Natural killer cell treated with Interleukin-12 subunit alpha and Interleukin-12 subunit beta and Interleukin-15 and Interleukin-18, amount 100 ng/mL, for 72 hours (primary cell): ENCODE measurements around the gene CGB2. TPM values are rescaled to one million over a fixed set of nuclear protein-coding genes. Genes with fewer than 3 reads are reported as not detected.
A peak's percentile ranks its signal among the peaks of the same experiment; 100 is the strongest.
"Not testable (repeated sequence)": the region's sequence is repeated elsewhere in the genome, so short reads cannot be mapped to it uniquely, and the experiment has no call there.

ENCODE experiments used
- ATAC-seq, 2 donors: fragments of 150-1000 bp; cut with Tn5 transposase in 1 of 2; sonication (Bioruptor Pico), chemical (Tn5 transposase) in 1 of 2; 2 replicates each; pipeline ENCODE4 v1.10.0; 2021
- DNase-seq: peaks from one replicate; pipeline ENCODE4 v3.0.0; 2022; ENCODE audit warnings: low spot score
- H3K27ac Mint-ChIP-seq, 2 donors: 1 replicate in 1 of 2; 2 replicates in 1 of 2; pipeline ENCODE4 v1.8.0; 2022; ENCODE audit warnings: mixed read lengths in 2 of 2, mild to moderate bottlenecking in 1 of 2, moderate library complexity in 1 of 2
- H3K27me3 Mint-ChIP-seq, 2 donors: 1 replicate in 1 of 2; 2 replicates in 1 of 2; pipeline ENCODE4 v1.8.0; 2022; ENCODE audit warnings: mixed read lengths in 2 of 2
- H3K36me3 Mint-ChIP-seq: one replicate; pipeline ENCODE4 v1.8.0; 2022; ENCODE audit warnings: mixed read lengths
- H3K4me1 Mint-ChIP-seq, 2 donors: 1 replicate in 1 of 2; 2 replicates in 1 of 2; pipeline ENCODE4 v1.8.0; 2022; ENCODE audit warnings: low read depth in 2 of 2, mixed read lengths in 2 of 2, mild to moderate bottlenecking in 1 of 2
- H3K4me3 Mint-ChIP-seq: one replicate; pipeline ENCODE4 v1.8.0; 2022; ENCODE audit warnings: mixed read lengths
- H3K9me3 Mint-ChIP-seq: 2 replicates; pipeline ENCODE4 v1.8.0; 2022; ENCODE audit warnings: mixed read lengths
- total RNA-seq, 2 donors: library from RNA; stranded (reverse); gene quantifications; one replicate each; pipeline ENCODE4 v1.2.3, GENCODE V29; 2022

CGB2 gene
- total RNA-seq = not detected

DNA sequence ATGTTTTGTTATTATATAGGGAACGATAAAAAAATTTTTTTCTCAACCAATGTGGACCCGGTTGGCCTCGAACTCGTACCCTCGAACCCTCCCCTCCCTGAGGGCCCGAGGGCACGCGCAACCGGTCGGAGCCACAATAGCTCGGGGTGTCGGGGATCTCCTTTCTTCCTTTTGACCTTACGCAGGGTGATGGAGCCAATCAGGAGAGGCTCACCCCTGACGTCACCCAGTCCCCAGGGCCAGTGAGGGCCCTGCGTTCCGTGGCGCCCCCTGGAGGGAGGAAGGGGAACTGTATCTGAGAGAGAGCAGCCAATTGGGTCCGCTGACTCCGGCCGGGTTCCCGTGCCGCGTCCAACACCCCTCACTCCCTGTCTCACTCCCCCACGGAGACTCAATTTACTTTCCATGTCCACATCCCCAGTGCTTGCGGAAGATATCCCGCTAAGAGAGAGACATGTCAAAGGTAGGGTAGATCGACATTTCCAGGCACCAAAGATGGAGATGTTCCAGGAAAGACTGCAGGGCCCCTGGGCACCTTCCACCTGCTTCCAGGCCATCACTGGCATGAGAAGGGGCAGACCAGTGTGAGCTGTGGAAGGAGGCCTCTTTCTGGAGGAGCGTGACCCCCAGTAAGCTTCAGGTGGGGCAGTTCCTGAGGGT lies at the start of gene CGB2:
TSS of gene CGB2 (plus strand) at position 249 of the 660 bp plus-strand sequence. CDS start at position 455, 206 bp downstream.
- H3K36me3 Mint-ChIP-seq, H3K27me3 Mint-ChIP-seq, H3K4me3 Mint-ChIP-seq, H3K4me1 Mint-ChIP-seq, H3K9me3 Mint-ChIP-seq: not testable (repeated sequence)
- DNase-seq = peak; percentile 81
- peak within 1 kb of the TSS; percentile 35 to 68 for H3K27ac Mint-ChIP-seq
- ATAC-seq = peak; percentile 85 to 88

DNA sequence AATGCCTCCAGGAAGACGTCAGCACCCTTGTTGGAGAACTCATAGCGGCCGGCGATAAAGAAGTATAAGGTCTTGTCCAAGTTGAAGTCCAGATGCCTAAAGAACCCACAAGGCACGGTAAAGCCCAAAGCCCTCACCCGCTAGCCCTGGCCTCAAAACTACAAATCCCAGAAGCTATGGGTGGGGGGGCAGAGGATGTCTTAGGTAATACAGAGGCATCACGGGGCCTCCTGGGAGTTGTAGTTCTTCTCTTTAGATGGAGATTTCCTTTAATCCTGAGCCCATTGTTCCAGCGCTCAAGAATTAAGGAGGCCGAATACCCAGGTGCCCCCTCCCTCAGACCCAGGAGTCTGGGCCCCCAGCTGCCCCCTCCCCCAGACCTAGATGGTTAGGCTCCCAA lies 49.4 kb upstream of the CGB2 start:
- H3K27me3 Mint-ChIP-seq = no peaks in the 10 kb centered on the region
- H3K4me3 Mint-ChIP-seq = no peak overlapping the region
- H3K27ac Mint-ChIP-seq = no peak overlapping the region
- H3K4me1 Mint-ChIP-seq = peaks cover 0 to 4% of the 10 kb centered on the region in 2 donors
- no peaks in the 10 kb centered on the region for H3K9me3 Mint-ChIP-seq
- ATAC-seq (no peak), DNase-seq (no peak)
- H3K36me3 Mint-ChIP-seq = peaks cover 11% of the 10 kb centered on the region

DNA sequence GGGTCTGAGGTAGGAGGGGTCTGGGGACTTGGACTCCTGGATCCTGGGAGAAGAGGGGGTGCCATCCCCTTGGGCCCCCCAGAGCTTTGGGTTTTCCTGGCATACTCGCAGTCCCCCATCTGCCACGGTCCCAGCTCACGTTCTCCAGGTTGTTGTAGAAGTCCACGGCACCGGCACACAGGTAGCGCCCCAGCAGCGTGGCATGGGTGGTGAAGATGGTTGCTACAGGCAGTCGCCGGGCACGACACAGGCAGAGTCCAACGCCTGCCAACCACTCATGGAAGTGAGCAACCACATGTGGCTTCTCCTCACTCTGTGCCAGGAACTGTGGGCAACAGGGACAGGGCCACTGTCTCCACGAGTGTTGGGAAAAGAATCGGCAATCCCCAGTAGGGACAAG lies 46.0 kb upstream of the CGB2 start:
- H3K27me3 Mint-ChIP-seq = no peaks in the 10 kb centered on the region
- peaks cover 5 to 9% of the 10 kb centered on the region in 2 donors for H3K4me1 Mint-ChIP-seq
- peaks cover 13% of the 10 kb centered on the region for H3K36me3 Mint-ChIP-seq
- no peaks in the 10 kb centered on the region for H3K9me3 Mint-ChIP-seq
- no peak overlapping the region for H3K4me3 Mint-ChIP-seq
- H3K27ac Mint-ChIP-seq = no peak overlapping the region
- DNase-seq (no peak), ATAC-seq (no peak)

DNA sequence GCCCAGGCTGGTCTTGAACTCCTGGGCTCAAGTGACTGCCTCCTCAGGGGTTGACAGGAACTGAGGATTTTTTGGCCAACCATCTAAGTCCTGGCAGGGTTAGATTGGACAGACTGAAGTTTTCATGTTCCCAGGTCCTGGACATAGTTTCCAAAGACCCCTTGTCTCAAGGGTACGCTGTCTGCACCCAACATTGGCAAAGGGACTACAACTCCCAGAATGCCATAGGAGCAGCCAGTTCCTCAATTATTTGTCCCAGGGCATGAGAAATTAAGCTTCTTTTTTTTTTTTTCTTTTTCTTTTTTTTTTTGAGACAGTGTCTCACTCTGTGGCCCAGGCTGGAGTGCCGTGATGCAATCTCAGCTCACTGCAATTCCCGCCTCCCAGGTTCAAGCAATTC lies 45.5 kb upstream of the CGB2 start:
- peaks cover 5 to 13% of the 10 kb centered on the region in 2 donors for H3K4me1 Mint-ChIP-seq
- H3K27me3 Mint-ChIP-seq = no peaks in the 10 kb centered on the region
- no peak overlapping the region for H3K4me3 Mint-ChIP-seq
- ATAC-seq (no peak), DNase-seq (no peak)
- no peak overlapping the region for H3K27ac Mint-ChIP-seq
- no peaks in the 10 kb centered on the region for H3K9me3 Mint-ChIP-seq
- H3K36me3 Mint-ChIP-seq = peaks cover 13% of the 10 kb centered on the region

DNA sequence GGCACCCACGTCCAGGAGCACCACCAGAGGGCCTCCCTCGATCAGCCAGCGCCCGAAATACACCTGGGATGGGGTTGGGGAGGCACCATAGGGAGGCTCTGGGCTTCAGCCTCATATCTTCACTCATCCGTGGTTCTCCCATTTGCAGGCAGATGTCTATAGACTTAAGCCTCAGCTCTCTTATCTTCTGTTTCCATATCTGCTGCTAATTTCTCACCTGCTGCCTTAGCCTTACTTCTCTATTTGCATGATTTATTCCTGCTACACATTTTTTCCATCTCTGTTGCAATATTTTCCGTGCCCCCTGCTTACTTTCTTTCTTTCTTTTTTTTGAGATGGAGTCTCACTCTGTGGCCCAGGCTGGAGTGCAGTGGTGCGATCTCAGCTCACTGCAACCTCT lies 44.4 kb upstream of the CGB2 start:
- Mint-ChIP-seq H3K4me1 (peaks cover 10 to 18% of the 10 kb centered on the region in 2 donors), H3K27me3 (no peaks in the 10 kb centered on the region), H3K4me3 (no peak overlapping the region), H3K9me3 (no peaks in the 10 kb centered on the region), H3K27ac (no peak overlapping the region), H3K36me3 (peaks cover 13% of the 10 kb centered on the region)
- no peak for ATAC-seq
- no peak for DNase-seq

DNA sequence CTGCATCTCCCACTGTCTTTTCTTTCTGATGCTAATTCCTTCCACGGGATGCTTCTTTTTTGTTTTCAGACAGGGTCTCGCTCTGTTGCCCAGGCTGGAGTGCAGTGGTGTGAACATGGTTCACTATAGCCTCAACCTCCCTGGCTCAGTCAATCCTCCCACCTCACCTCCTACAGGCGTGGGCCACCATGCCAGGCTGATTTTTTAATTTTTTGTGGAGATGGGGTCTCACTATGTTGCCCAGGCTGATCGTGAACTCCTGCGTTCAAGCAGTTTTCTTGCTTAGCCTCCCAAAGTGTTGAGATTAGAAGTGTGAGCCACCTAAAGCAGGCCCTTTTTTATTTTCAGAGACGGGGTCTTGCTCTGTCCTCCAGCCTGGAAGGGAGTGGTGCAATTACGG lies 43.4 kb upstream of the CGB2 start:
- Mint-ChIP-seq H3K4me3 (no peak overlapping the region), H3K9me3 (no peaks in the 10 kb centered on the region), H3K36me3 (peaks cover 9% of the 10 kb centered on the region), H3K27me3 (no peaks in the 10 kb centered on the region), H3K27ac (no peak overlapping the region), H3K4me1 (peaks cover 16 to 24% of the 10 kb centered on the region in 2 donors)
- no peak for ATAC-seq
- DNase-seq = no peak

DNA sequence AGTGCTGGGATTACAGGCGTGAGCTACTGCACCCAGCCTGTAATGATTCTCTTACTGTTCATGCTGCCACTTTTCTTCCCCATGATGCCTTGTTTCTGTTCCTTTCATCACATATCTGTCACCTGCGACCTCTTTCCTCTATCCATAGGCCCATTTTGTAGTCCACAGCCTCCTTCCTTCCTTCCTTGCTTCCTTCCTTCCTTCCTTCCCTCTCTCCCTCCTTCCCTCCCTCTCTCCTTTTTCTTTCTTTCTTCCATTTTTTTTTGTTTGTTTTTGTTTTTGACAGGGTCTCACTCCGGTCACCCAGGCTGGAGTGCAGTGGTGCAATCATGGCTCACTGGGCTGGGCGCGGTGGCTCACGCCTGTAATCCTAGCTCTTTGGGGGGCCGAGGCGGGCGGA lies 42.8 kb upstream of the CGB2 start:
- no peaks in the 10 kb centered on the region for H3K9me3 Mint-ChIP-seq
- no peak overlapping the region for H3K4me3 Mint-ChIP-seq
- ATAC-seq (no peak), DNase-seq (no peak)
- H3K36me3 Mint-ChIP-seq = peaks cover 8% of the 10 kb centered on the region
- no peak overlapping the region for H3K27ac Mint-ChIP-seq
- H3K27me3 Mint-ChIP-seq = no peaks in the 10 kb centered on the region
- peaks cover 20 to 27% of the 10 kb centered on the region in 2 donors for H3K4me1 Mint-ChIP-seq

DNA sequence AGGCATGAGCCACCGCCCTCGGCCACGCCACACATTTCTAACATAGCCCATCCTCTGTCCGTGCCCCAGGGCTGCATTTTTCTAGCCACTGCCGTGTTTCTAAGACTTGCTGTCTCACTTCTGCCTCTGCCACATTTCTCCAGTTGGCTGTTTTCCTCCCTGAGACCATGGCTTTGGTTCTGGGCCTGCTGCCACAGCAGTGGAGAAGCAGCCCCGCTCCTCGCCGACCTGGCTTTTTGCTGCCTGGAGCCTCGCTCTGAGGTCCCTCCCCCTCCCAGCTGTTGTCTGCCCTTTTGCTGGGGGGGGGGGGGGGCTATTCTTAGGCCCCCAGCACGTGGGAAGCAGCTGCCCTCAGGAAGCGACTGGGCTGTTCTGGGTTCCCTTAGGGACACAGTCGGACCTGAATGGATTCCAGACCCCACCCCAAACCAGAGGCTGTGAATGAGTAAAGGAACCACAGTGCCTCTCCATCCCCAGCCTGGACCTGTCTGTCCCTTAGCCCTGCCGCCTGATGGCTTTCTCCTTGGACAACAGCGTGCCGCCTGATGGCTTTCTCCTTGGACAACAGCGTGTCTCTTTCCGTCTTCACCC lies 41.9 kb upstream of the CGB2 start:
- no peaks in the 10 kb centered on the region for H3K9me3 Mint-ChIP-seq

DNA sequence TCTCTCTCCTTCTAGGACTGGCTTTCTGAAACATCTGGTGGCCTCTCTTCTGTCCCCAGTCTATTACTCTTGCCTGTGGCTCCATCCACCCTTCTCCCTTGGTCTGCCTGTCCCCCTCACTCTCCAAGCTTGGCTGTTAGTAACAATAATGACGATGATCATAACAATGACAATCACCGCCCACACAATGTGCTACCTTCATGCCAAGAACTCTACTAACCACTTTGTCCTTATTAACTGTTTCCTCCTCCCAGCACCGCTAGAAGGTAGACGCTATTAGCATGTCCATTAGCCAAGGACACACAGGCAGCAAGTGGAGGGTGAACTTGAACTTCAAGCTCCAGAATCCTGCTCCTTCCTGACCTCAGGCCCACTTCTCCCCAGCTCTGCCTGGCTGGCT lies 41.3 kb upstream of the CGB2 start:
- H3K4me3 Mint-ChIP-seq = no peak overlapping the region
- H3K27me3 Mint-ChIP-seq = no peaks in the 10 kb centered on the region
- no peak for ATAC-seq
- H3K9me3 Mint-ChIP-seq = no peaks in the 10 kb centered on the region
- H3K36me3 Mint-ChIP-seq = peaks cover 8% of the 10 kb centered on the region
- H3K27ac Mint-ChIP-seq = peak overlapping the region in 1 of 2 donors; percentile 95
- H3K4me1 Mint-ChIP-seq = peaks cover 33 to 37% of the 10 kb centered on the region in 2 donors
- DNase-seq = no peak

More for the DNA sequence above, 41.9 kb upstream of the CGB2 start:
- Mint-ChIP-seq H3K36me3 (peaks cover 8% of the 10 kb centered on the region), H3K4me3 (no peak overlapping the region), H3K27ac (no peak overlapping the region), H3K4me1 (peaks cover 27 to 31% of the 10 kb centered on the region in 2 donors), H3K27me3 (no peaks in the 10 kb centered on the region)
- no peak for ATAC-seq
- no peak for DNase-seq

DNA sequence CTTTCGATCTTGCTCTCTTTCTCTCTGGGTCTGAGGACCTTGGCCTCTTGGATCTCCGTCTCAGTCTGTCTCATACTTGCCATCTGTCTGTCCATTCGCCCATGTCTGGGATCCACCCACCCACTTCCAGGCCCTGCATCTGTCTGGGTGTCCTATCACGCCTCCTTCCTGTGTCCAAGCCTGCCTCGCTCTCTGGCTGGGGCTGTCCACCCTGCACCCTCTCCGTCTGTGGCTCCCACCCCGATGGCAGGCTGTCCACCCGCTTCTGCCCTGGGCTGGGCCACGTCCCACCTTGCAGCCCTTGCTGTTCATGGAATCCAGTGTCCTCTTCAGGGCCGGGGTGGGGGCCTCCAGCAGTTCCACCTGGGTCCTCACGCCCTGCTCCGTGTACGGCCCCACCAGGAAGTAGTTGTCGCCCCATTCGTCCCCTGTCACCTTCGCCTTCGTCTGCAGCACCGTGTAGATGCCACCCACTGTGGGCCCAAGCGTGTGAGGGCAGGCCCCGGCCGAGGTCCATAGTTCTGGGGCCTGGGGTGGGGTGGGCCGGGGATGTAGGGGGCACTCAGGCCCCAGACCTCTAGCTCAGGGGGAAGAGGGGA lies 40.6 kb upstream of the CGB2 start:
- no peaks in the 10 kb centered on the region for H3K9me3 Mint-ChIP-seq
- ATAC-seq (no peak), DNase-seq (no peak)
- H3K4me1 Mint-ChIP-seq = peaks cover 34 to 37% of the 10 kb centered on the region in 2 donors
- peaks cover 8% of the 10 kb centered on the region for H3K36me3 Mint-ChIP-seq
- H3K4me3 Mint-ChIP-seq = peak overlapping the region; percentile 10
- peak overlapping the region in 1 of 2 donors; percentile 95 for H3K27ac Mint-ChIP-seq
- H3K27me3 Mint-ChIP-seq = no peaks in the 10 kb centered on the region

DNA sequence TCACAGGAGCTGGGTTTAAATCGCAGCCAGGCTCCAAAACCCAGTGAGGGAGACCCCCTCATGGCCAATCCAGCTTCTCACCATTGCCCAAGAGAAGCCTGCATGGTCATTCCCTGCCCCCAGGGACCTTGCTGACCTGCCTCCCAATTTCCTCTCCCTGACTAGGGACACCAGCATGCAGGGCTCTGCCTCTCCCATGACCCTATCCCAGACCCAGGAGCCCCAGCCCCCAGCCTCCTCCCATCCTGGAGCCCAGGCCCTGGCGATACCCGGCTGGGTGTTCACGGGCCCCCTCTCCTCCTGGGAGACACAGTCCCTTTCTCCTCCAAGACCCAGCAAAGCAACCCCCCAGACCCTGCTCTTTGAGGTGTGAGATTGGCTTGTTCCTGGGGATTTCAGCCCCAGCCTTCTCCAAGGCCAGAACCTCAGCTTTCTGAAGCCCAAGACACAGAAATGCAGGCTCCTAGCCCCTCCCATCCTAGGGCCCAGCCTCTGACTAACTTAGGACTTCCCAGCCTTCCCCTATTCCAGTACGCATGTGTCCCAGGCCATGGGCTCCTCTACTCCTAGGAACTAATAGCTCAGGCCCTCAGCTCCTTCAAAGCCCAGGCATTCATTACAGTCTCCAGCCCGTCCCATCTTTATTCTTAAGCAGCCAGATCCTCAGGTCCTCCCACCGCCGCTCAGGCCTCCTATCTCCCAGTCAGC lies 39.7 kb upstream of the CGB2 start:
- Mint-ChIP-seq H3K27ac (peak overlapping the region; percentile 95 to 96), H3K36me3 (peaks cover 8% of the 10 kb centered on the region), H3K4me3 (peak overlapping the region; percentile 99), H3K4me1 (peaks cover 34 to 38% of the 10 kb centered on the region in 2 donors), H3K9me3 (no peaks in the 10 kb centered on the region), H3K27me3 (no peaks in the 10 kb centered on the region)
- DNase-seq = no peak
- no peak for ATAC-seq

DNA sequence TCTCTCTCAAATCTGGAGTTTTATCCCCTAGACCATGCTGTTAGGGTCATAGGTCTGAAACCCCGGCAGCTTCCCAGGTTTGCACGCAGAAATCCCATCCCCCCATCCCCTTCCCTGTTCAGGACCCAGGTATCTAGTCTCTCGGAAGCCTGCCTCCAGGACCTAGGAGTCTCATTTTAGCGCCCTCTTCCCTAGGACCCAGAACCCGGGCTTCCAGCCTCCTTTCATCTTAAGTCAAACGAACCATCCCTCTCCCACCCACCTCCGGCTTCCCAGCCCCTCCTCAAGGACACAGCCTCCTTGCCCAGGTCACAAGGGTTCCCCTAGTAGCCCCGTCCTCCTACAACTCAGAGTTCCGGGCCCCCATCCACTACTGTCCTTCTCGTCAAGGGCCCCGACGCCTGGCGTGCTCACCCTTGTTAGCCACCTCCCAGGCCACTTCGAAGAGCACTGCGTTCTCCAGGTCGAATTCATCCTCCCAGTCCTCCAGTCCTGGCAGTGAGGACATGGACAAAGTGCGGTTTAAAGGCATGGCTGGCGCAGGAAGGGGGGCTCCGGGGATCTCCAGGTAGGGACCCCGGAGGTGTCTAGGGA lies 39.0 kb upstream of the CGB2 start:
- Mint-ChIP-seq H3K4me3 (peak overlapping the region; percentile 99), H3K27me3 (no peaks in the 10 kb centered on the region), H3K36me3 (peaks cover 8% of the 10 kb centered on the region), H3K4me1 (peaks cover 34 to 41% of the 10 kb centered on the region in 2 donors), H3K27ac (peak overlapping the region; percentile 95 to 96), H3K9me3 (no peaks in the 10 kb centered on the region)
- DNase-seq (peak; percentile 63), ATAC-seq (no peak)

DNA sequence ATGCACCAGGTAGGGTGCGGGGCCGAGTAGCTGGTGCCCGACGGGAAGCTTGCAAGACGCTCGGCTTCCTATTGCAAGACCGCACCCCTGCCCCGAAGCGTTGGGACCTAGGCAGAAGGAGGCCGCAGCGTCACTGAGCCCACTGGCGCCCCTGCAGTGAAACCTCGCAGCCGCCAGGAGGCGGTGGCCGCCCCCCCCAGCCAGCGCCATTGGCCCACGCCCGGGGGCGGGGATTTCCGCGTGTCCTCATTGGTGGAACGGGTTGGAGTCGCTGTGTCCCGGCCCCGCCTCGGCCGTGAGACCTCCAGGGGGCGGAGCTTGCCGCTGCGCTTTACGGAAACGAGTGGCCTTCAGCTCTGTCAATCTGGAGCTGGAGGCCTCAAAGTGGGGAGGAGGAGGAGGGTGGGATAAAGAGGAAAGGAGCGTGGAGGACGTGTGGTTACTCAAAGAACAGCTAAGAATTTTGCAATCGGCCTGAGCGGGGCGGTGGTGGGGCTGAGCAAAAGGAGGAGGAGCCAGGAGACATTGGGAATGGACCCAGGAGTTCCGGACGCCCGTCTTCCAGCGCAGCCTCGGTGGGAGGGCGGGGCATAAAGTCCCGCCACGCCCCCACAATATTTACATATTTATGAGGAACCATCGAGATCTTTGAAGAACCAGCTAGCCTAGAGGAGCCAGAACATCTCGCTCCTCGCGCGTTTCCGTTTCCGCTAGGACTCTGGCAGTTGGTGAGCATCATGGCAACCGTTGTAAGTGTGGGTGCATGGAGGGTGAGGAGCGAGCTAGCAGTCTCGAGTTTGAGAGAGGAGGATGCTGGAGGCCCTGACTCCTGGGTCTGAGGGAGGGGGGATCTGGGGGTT lies 38.3 kb upstream of the CGB2 start, which contains the start of the genes GYS1 and RUVBL2:
TSS of gene GYS1 (minus strand) at position 135 of the 860 bp plus-strand sequence. CDS start 197 bp downstream, outside the sequence.
TSS of gene RUVBL2 (plus strand) at position 713 of the 860 bp plus-strand sequence. CDS start at position 738, 25 bp downstream.
- H3K9me3 Mint-ChIP-seq = no peaks in the 10 kb centered on the region
- peak within 1 kb of the TSS; percentile 99 for H3K4me3 Mint-ChIP-seq
- H3K27ac Mint-ChIP-seq = peak within 1 kb of the TSS; percentile 95 to 96
- DNase-seq = peak; percentile 100
- H3K4me1 Mint-ChIP-seq = peaks cover 34 to 42% of the 10 kb centered on the region in 2 donors
- ATAC-seq = peak; percentile 95 to 96
- peaks cover 4% of the 10 kb centered on the region for H3K36me3 Mint-ChIP-seq
- H3K27me3 Mint-ChIP-seq = no peaks in the 10 kb centered on the region
